GM19455 (cell line): ENCODE measurements around the gene TRIM7.
"Not testable (repeated sequence)": the region's sequence is repeated elsewhere in the genome, so short reads cannot be mapped to it uniquely, and the experiment has no call there.

Source experiments
- ATAC-seq: cut with Tn5 transposase; IDR thresholded peaks from one replicate; pipeline ENCODE4 v1.9.1; 2021; ENCODE audit not compliant: unreplicated experiment

The TRIM7 gene

GRCh38 chr5:181173420-181174342 is 31.3 kb downstream of the TRIM7 start:
- no peak for ATAC-seq

GRCh38 chr5:181173027-181173419 is 32.0 kb downstream of the TRIM7 start:
- ATAC-seq = no peak

GRCh38 chr5:181171782-181172181 is 33.2 kb downstream of the TRIM7 start:
- no peak for ATAC-seq

- ATAC-seq = no peak
Measured at GRCh38 chr5:181170996-181171395, 34.0 kb downstream of the TRIM7 start.

- no peak for ATAC-seq
Measured at GRCh38 chr5:181170237-181170825, 34.7 kb downstream of the TRIM7 start.

GRCh38 chr5:181169459-181170236 is 35.3 kb downstream of the TRIM7 start:
- not testable (repeated sequence) for ATAC-seq

GRCh38 chr5:181168595-181169118 is 36.3 kb downstream of the TRIM7 start:
- no peak for ATAC-seq

GRCh38 chr5:181167814-181168488 is 37.0 kb downstream of the TRIM7 start:
- no peak for ATAC-seq

- no peak for ATAC-seq
Measured at GRCh38 chr5:181166812-181167733, 37.9 kb downstream of the TRIM7 start.

- ATAC-seq = no peak
Measured at GRCh38 chr5:181164076-181164952, 40.7 kb downstream of the TRIM7 start.

- no peak for ATAC-seq
Measured at GRCh38 chr5:181163487-181164075, 41.4 kb downstream of the TRIM7 start.

- ATAC-seq = no peak
Measured at GRCh38 chr5:181161534-181162175, 43.3 kb downstream of the TRIM7 start.

- ATAC-seq = not testable (repeated sequence)
Measured at GRCh38 chr5:181160755-181161533, 44.1 kb downstream of the TRIM7 start.

GRCh38 chr5:181160152-181160754 is 44.7 kb downstream of the TRIM7 start:
- ATAC-seq = peak; percentile 48

- ATAC-seq = peak; percentile 54
Measured at GRCh38 chr5:181159286-181160151, 45.5 kb downstream of the TRIM7 start.

GRCh38 chr5:181158869-181159268 is 46.1 kb downstream of the TRIM7 start:
- no peak for ATAC-seq
